ENCODE results near the gene CYP4F12. TPM values are rescaled to one million over a fixed set of nuclear protein-coding genes. Genes with fewer than 3 reads are reported as not detected.

The CYP4F12 gene
- total RNA-seq, result not detected in 2 replicates

GRCh38 chr19:15672580-15673175 is at the start of gene CYP4F12:
CYP4F12 (plus strand) TSS chr19:15673087; CDS start chr19:15673530, 443 bp downstream.

GRCh38 chr19:15640294-15640903 is 32.5 kb upstream of the CYP4F12 start, which contains the start of gene CYP4F3:
CYP4F3 (plus strand) TSS chr19:15640897; CDS start chr19:15641416, 519 bp downstream.

GRCh38 chr19:15727724-15728123 is 54.8 kb downstream of the CYP4F12 start, which contains the start of gene OR10H2:
OR10H2 (plus strand) TSS chr19:15728024; CDS start chr19:15728044, 20 bp downstream.

GRCh38 chr19:15737722-15738121 is 64.8 kb downstream of the CYP4F12 start, which contains the start of gene OR10H3:
OR10H3 (plus strand) TSS chr19:15737985; CDS start chr19:15741393, 3,408 bp downstream.

Other genes starting within 250 kb of the CYP4F12 start
- gene WIZ, start 223.1 kb upstream of the CYP4F12 start, total RNA-seq, result 15.4 and 17.7 TPM in 2 replicates
- gene RASAL3, start 208.5 kb upstream of the CYP4F12 start, total RNA-seq, result 0.16 TPM in 1 of 2 replicates, not detected in the other
- gene PGLYRP2, start 193.6 kb upstream of the CYP4F12 start, total RNA-seq, result not detected in 2 replicates
- not detected in 2 replicates for gene CYP4F22, start 164.6 kb upstream of the CYP4F12 start, total RNA-seq
- gene CYP4F8, start 57.9 kb upstream of the CYP4F12 start, total RNA-seq, result not detected in 2 replicates
- gene CYP4F3, start 32.2 kb upstream of the CYP4F12 start, total RNA-seq, result not detected in 2 replicates
- not detected in 2 replicates for gene OR10H2, start 54.9 kb downstream of the CYP4F12 start, total RNA-seq
- gene OR10H3, start 64.9 kb downstream of the CYP4F12 start, total RNA-seq, result not detected in 2 replicates
- not detected in 2 replicates for gene OR10H5, start 114.6 kb downstream of the CYP4F12 start, total RNA-seq
- not detected in 2 replicates for gene OR10H1, start 142.6 kb downstream of the CYP4F12 start, total RNA-seq
- gene CYP4F2, start 225.0 kb downstream of the CYP4F12 start, total RNA-seq, result not detected in 2 replicates

Measured in hair follicle dermal papilla cell (primary cell).